ENCODE data around the gene TSSC4.
A peak's percentile ranks its signal among the peaks of the same experiment; 100 is the strongest.

DNA sequence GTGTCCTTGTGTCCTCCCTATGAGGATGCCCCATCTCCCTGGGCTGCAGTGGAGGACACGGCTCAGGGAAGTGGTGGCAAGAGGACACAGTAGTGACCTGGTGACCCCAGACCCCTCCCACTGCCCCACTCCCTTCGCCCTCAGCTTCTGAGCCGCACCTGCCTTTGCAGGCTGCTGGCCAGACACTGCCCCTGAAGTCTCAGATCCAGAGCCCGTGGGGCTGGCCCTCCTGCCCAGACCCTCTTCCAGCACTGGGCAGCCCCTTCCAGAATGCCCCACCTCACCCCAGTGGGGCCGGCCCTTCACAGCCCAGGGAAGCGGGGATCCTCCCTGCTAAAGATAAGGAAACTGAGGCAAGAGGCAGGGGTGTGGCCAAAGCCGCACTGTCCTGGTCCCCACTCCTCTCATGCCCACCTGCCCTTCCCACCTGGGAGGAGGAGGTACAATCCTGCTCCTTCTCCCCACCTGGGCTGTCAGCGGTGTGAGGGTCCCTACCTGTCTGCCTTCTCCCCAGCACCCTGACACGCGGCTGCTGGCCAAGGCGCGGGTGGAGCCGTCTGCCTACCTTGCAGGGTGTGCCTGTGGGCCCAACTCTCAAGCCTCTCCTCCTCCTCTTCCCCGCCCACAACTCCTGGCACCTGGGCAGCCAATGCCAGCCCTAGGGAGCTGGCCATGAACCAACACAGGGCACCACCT is 26.4 kb downstream of the TSSC4 start:
- TF ChIP-seq POLR2A (IDR thresholded peaks at IDR 0.05) (no peak), POLR2AphosphoS5 (IDR thresholded peaks at IDR 0.05) (peak in 2 of 3 donors; percentile 14 to 64)
- TF ChIP-seq, protein P1, sequence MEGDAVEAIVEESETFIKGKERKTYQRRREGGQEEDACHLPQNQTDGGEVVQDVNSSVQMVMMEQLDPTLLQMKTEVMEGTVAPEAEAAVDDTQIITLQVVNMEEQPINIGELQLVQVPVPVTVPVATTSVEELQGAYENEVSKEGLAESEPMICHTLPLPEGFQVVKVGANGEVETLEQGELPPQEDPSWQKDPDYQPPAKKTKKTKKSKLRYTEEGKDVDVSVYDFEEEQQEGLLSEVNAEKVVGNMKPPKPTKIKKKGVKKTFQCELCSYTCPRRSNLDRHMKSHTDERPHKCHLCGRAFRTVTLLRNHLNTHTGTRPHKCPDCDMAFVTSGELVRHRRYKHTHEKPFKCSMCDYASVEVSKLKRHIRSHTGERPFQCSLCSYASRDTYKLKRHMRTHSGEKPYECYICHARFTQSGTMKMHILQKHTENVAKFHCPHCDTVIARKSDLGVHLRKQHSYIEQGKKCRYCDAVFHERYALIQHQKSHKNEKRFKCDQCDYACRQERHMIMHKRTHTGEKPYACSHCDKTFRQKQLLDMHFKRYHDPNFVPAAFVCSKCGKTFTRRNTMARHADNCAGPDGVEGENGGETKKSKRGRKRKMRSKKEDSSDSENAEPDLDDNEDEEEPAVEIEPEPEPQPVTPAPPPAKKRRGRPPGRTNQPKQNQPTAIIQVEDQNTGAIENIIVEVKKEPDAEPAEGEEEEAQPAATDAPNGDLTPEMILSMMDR (IDR thresholded peaks at IDR 0.05): no peak

Data from stomach (tissue), 4 donors.